Osteocyte (in vitro differentiated cells): ENCODE results near the gene TSPAN14. TPM values are rescaled to one million over a fixed set of nuclear protein-coding genes. Genes with fewer than 3 reads are reported as not detected.

Experiments used
- DNase-seq: peaks from one replicate; pipeline ENCODE4 v3.0.0; 2021; ENCODE audit warnings: mixed read lengths; ENCODE audit not compliant: unreplicated experiment; ENCODE audit errors: extremely low spot score
- H3K27ac Mint-ChIP-seq: one replicate; pipeline ENCODE4 v1.8.0; 2021; ENCODE audit warnings: mild to moderate bottlenecking, mixed read lengths; ENCODE audit not compliant: unreplicated experiment
- H3K27me3 Mint-ChIP-seq: one replicate; pipeline ENCODE4 v1.8.0; 2021; ENCODE audit warnings: mixed read lengths; ENCODE audit not compliant: unreplicated experiment
- H3K36me3 Mint-ChIP-seq: one replicate; pipeline ENCODE4 v1.8.0; 2021; ENCODE audit warnings: mixed read lengths; ENCODE audit not compliant: unreplicated experiment
- H3K4me1 Mint-ChIP-seq: one replicate; pipeline ENCODE4 v1.8.0; 2021; ENCODE audit warnings: mixed read lengths; ENCODE audit not compliant: unreplicated experiment
- H3K4me3 Mint-ChIP-seq: one replicate; pipeline ENCODE4 v1.8.0; 2021; ENCODE audit warnings: mild to moderate bottlenecking, moderate library complexity, mixed read lengths; ENCODE audit not compliant: unreplicated experiment
- H3K9me3 Mint-ChIP-seq: one replicate; pipeline ENCODE4 v1.8.0; 2021; ENCODE audit warnings: mixed read lengths; ENCODE audit not compliant: unreplicated experiment
- CTCF ChIP-seq: fragments of 200-600 bp; sonication (generic); IDR thresholded peaks from 2 replicates; pipeline ENCODE4 v1.5.0; 2021; ENCODE audit warnings: antibody characterized with exemption, mild to moderate bottlenecking, moderate library complexity
- total RNA-seq: library from RNA; stranded (reverse); gene quantifications from 2 replicates; pipeline ENCODE4 v1.2.1, GENCODE V29; 2021

TSPAN14 gene
- total RNA-seq, 1 donor from 2014 or later: 50.7 TPM

DNA sequence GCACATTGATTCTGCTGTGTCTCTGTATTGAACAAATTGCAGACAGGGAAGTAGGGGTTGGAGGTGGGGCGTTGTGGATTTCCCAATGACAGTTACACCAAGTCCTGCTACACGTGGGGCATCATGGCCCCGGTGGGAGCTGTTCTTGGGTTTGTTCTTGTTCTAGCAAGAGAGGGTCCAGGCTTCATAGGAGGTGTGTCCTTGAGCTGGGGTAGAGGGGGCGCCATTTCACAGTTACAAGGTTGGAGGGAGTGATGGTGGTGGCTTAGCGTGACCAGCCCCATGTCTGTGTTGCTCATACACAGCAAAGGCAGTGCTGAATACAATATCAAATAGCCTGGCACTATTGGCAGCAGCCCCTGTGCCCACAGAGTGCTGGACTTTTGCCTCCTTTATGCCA lies 99.3 kb downstream of the TSPAN14 start:
- Mint-ChIP-seq H3K9me3 (no peaks in the 10 kb centered on the region), H3K27me3 (peaks cover 37% of the 10 kb centered on the region), H3K4me1 (peaks cover 3% of the 10 kb centered on the region), H3K4me3 (no peak overlapping the region), H3K27ac (no peak overlapping the region), H3K36me3 (no peaks in the 10 kb centered on the region)
- no peak for TF ChIP-seq CTCF
- peak; percentile 67 for DNase-seq

DNA sequence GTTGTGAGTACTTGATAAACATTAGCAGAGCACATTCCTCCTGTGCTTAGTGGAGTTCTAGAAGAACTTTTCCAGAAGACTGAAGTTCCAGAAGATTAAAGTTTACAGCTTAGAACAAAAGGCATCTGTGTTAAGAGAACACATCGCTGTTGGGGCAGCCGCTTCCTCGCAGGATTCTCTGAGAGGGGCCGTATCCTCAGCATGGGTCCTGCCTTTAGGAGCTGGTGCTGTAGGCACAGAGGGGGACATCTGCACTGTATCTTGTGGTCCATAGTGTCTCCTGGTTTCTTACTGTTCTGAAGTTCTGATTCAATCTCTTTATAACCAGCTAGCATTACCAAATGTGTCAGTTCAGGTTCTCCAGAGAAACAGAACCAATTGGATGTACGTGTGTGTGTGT lies 99.9 kb downstream of the TSPAN14 start:
- Mint-ChIP-seq H3K4me1 (peaks cover 3% of the 10 kb centered on the region), H3K27ac (no peak overlapping the region), H3K27me3 (peaks cover 35% of the 10 kb centered on the region), H3K36me3 (no peaks in the 10 kb centered on the region), H3K4me3 (no peak overlapping the region), H3K9me3 (no peaks in the 10 kb centered on the region)
- no peak for TF ChIP-seq CTCF
- DNase-seq: peak; percentile 38

DNA sequence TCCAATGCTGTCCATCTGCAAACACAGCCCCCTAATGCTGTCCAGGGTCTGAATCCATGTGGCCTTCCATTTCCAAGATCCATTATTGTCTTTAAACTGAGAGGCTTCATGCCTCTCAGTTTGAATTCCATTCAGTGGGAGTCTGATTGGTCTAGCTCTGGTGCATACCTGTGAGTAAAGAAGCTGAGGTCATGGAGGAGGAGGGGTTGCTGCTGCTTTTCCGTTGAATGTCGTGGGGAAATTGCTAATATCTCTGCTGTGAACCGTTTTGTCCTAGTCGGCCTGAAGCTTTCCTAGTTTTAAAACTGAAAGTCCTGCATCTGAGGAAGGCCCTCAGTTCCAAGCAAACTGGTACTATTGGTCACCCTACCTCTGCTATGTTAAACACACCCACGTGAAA lies 101.3 kb downstream of the TSPAN14 start:
- H3K27ac Mint-ChIP-seq: no peak overlapping the region
- H3K36me3 Mint-ChIP-seq: no peaks in the 10 kb centered on the region
- no peaks in the 10 kb centered on the region for H3K9me3 Mint-ChIP-seq
- peaks cover 3% of the 10 kb centered on the region for H3K4me1 Mint-ChIP-seq
- no peak for TF ChIP-seq CTCF
- H3K27me3 Mint-ChIP-seq: peaks cover 35% of the 10 kb centered on the region
- no peak for DNase-seq
- H3K4me3 Mint-ChIP-seq: no peak overlapping the region

- Mint-ChIP-seq H3K9me3 (no peaks in the 10 kb centered on the region), H3K36me3 (no peaks in the 10 kb centered on the region), H3K4me3 (no peak overlapping the region), H3K27me3 (peaks cover 20% of the 10 kb centered on the region), H3K27ac (no peak overlapping the region), H3K4me1 (no peaks in the 10 kb centered on the region)
- DNase-seq: no peak
- no peak for TF ChIP-seq CTCF
Observed at GRCh38 chr10:80561950-80562349, 107.8 kb downstream of the TSPAN14 start.

GRCh38 chr10:80567292-80567691 lies 113.2 kb downstream of the TSPAN14 start:
- DNase-seq: peak; percentile 23
- Mint-ChIP-seq H3K36me3 (no peaks in the 10 kb centered on the region), H3K4me3 (no peak overlapping the region), H3K27me3 (peaks cover 24% of the 10 kb centered on the region), H3K9me3 (peaks cover 3% of the 10 kb centered on the region), H3K27ac (no peak overlapping the region), H3K4me1 (no peaks in the 10 kb centered on the region)
- no peak for TF ChIP-seq CTCF
